ENCODE data around the gene SH2D7. TPM values are rescaled to one million over a fixed set of nuclear protein-coding genes. Genes with fewer than 3 reads are reported as not detected.
A peak's percentile ranks its signal among the peaks of the same experiment; 100 is the strongest.

SH2D7 gene
- total and polyA plus RNA-seq, 8 donors, result 0.04 to 1.8 (median 0.15) TPM; not detected in 1

DNA sequence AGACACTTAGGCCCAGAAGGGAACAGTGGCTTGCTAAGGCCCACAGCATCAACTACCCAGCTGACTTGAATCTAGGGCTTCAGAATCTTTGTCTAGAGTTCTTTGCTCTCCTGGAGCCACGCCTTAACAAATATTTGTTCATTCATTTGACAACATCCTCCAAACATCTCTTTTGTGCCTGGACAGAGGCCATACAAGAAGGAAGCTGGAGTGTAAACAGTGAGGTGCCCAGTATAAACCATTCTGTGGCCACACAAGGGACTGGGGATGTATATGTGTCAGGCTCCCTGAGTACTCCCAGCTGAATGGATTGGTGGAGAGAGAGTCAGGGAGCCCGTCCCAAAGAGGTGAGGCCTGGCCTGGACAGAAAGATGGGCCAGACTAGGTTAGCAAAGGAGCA lies 35.5 kb downstream of the SH2D7 start:
- intact Hi-C loops (cut with DNase I), result loop anchor here in 1 of 3 donors (10.0 kb wide), 1 partner anchor 67 kb away; no protein-coding TSS in a partner anchor
- no peak for ATAC-seq
- DNase-seq, result no peak

GRCh38 chr15:78129077-78129750 lies 36.9 kb downstream of the SH2D7 start:
- Histone ChIP-seq H3K4me3 (no peak overlapping the region), H3K27ac (no peak overlapping the region), H3K27me3 (no peaks in the 10 kb centered on the region), H3K4me1 (peaks cover 0 to 8% (median 0%) of the 10 kb centered on the region in 3 donors), H3K36me3 (no peaks in the 10 kb centered on the region), H3K9me3 (no peaks in the 10 kb centered on the region)
- WGBS, 2 donors, result 45 to 58% methylated on average over 7 to 8 of the region's 8 CpGs
- TF ChIP-seq, protein P1, sequence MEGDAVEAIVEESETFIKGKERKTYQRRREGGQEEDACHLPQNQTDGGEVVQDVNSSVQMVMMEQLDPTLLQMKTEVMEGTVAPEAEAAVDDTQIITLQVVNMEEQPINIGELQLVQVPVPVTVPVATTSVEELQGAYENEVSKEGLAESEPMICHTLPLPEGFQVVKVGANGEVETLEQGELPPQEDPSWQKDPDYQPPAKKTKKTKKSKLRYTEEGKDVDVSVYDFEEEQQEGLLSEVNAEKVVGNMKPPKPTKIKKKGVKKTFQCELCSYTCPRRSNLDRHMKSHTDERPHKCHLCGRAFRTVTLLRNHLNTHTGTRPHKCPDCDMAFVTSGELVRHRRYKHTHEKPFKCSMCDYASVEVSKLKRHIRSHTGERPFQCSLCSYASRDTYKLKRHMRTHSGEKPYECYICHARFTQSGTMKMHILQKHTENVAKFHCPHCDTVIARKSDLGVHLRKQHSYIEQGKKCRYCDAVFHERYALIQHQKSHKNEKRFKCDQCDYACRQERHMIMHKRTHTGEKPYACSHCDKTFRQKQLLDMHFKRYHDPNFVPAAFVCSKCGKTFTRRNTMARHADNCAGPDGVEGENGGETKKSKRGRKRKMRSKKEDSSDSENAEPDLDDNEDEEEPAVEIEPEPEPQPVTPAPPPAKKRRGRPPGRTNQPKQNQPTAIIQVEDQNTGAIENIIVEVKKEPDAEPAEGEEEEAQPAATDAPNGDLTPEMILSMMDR (IDR thresholded peaks at IDR 0.05), result no peak
- intact Hi-C loops (cut with DNase I), result loop anchor here in 1 of 3 donors (10.0 kb wide), 1 partner anchor 66 kb away; no protein-coding TSS in a partner anchor
- DNase-seq (peak in 1 of 6 donors; percentile 34), FAIRE-seq (no peak), ATAC-seq (no peak)

More for the DNA sequence above, 35.5 kb downstream of the SH2D7 start:
- TF ChIP-seq, protein P1 (IDR thresholded peaks at IDR 0.05), result no peak
- H3K27me3 ChIP-seq, result no peaks in the 10 kb centered on the region
- H3K4me3 ChIP-seq, result no peak overlapping the region
- FAIRE-seq, result no peak
- H3K4me1 ChIP-seq, result peaks cover 0 to 8% (median 0%) of the 10 kb centered on the region in 3 donors
- 75 to 77% methylated on average over 2 of the region's 2 CpGs for WGBS, 2 donors
- no peaks in the 10 kb centered on the region for H3K9me3 ChIP-seq
- H3K27ac ChIP-seq, result no peak overlapping the region
- no peaks in the 10 kb centered on the region for H3K36me3 ChIP-seq

GRCh38 chr15:78129751-78130287 lies 37.5 kb downstream of the SH2D7 start:
- Histone ChIP-seq H3K27ac (no peak overlapping the region), H3K4me3 (no peak overlapping the region), H3K9me3 (no peaks in the 10 kb centered on the region), H3K4me1 (peaks cover 0 to 8% (median 0%) of the 10 kb centered on the region in 3 donors), H3K27me3 (no peaks in the 10 kb centered on the region), H3K36me3 (no peaks in the 10 kb centered on the region)
- ATAC-seq, result no peak
- no peak for DNase-seq
- intact Hi-C loops (cut with DNase I), result loop anchor here in 1 of 3 donors (10.0 kb wide), 1 partner anchor 65 kb away; no protein-coding TSS in a partner anchor
- no peak for FAIRE-seq
- 84% methylated on average over 5 of the region's 5 CpGs for WGBS, 2 donors
- TF ChIP-seq, protein P1 (IDR thresholded peaks at IDR 0.05), result no peak

- H3K4me3 ChIP-seq, result peak overlapping the region; percentile 56 to 84 (median 76)
- WGBS, 2 donors, result 30 to 42% methylated on average over 34 to 51 of the region's 51 CpGs
- no peaks in the 10 kb centered on the region for H3K9me3 ChIP-seq
- H3K27me3 ChIP-seq, result no peaks in the 10 kb centered on the region
- DNase-seq, result peak in 1 of 6 donors; percentile 21
- peaks cover 0 to 8% (median 0%) of the 10 kb centered on the region in 3 donors for H3K4me1 ChIP-seq
- no peaks in the 10 kb centered on the region for H3K36me3 ChIP-seq
- intact Hi-C loops (cut with DNase I), result no loop called here
- FAIRE-seq, result no peak
- TF ChIP-seq, protein P1 (IDR thresholded peaks at IDR 0.05), result no peak
- peak overlapping the region in 2 of 4 donors; percentile 17 to 67 for H3K27ac ChIP-seq
- ATAC-seq, result peak in 2 of 4 donors; percentile 4 to 7
These were observed 38.3 kb downstream of the SH2D7 start for GRCh38 chr15:78130466-78131294.
